OCI-LY7 (cell line): ENCODE measurements around the gene CDYL. TPM values are rescaled to one million over a fixed set of nuclear protein-coding genes. Genes with fewer than 3 reads are reported as not detected.

Experiments used
- BruUV-seq: library from RNA; stranded (reverse); fragments of 400-500 nt; replicated peaks from 2 replicates; lab custom pipeline; 2021; lab: Mats Ljungman, UMichigan
- CTCF ChIA-PET: fragments of 300-600 bp; sonication (Branson Sonifier 250); formaldehyde crosslinking; loops from one replicate; lab custom pipeline; 2022; ENCODE audit warnings: antibody characterized with exemption; ENCODE audit not compliant: unreplicated experiment; lab: Charles Lee
- POLR2A ChIA-PET: fragments of 300-600 bp; sonication (Branson Sonifier 250); formaldehyde crosslinking; loops from one replicate; lab custom pipeline; 2022; ENCODE audit warnings: antibody characterized with exemption; lab: Charles Lee
- DNase-seq: peaks from one replicate; pipeline ENCODE4 v3.0.0-alpha.2; 2015; ENCODE audit warnings: low spot score
- H2AFZ ChIP-seq: fragments of 200-600 bp; sonication (generic), shearing (Covaris generic); 2 replicates; pipeline ENCODE4 v1.6.1; 2014; ENCODE audit warnings: mild to moderate bottlenecking, antibody characterized with exemption, low read length, moderate library complexity
- H3K27ac ChIP-seq: fragments of 200-600 bp; sonication (generic); 2 replicates; pipeline ENCODE4 v1.5.1; 2014; ENCODE audit warnings: mixed run types, low read depth, mild to moderate bottlenecking, moderate library complexity, low read length, inconsistent platforms; ENCODE audit not compliant: poor library complexity, severe bottlenecking
- H3K36me3 ChIP-seq: fragments of 200-600 bp; sonication (generic); 2 replicates; pipeline ENCODE4 v1.6.1; 2014; ENCODE audit warnings: mild to moderate bottlenecking, antibody characterized with exemption, low read length, moderate library complexity, mixed read lengths; ENCODE audit not compliant: insufficient read depth
- H3K4me1 ChIP-seq: fragments of 200-600 bp; sonication (generic); 2 replicates; pipeline ENCODE4 v1.5.1; 2014; ENCODE audit warnings: mild to moderate bottlenecking, low read length; ENCODE audit not compliant: insufficient read depth, poor library complexity, severe bottlenecking
- H3K4me2 ChIP-seq: fragments of 200-600 bp; sonication (generic); 2 replicates; pipeline ENCODE4 v1.6.1; 2014; ENCODE audit warnings: mild to moderate bottlenecking, low read length
- H3K4me3 ChIP-seq: fragments of 200-600 bp; sonication (generic); 2 replicates; pipeline ENCODE4 v1.5.1; 2014; ENCODE audit warnings: mild to moderate bottlenecking, low read depth, low read length; ENCODE audit not compliant: poor library complexity, severe bottlenecking
- H3K79me2 ChIP-seq: fragments of 200-600 bp; sonication (generic); 2 replicates; pipeline ENCODE4 v1.6.1; 2016; ENCODE audit warnings: low read depth, mild to moderate bottlenecking, low read length, moderate library complexity, mixed read lengths; ENCODE audit not compliant: insufficient read depth
- H3K9me2 ChIP-seq: fragments of 200-600 bp; sonication (generic); 2 replicates; pipeline ENCODE4 v1.6.1; 2016; ENCODE audit warnings: mild to moderate bottlenecking, low read length, mixed read lengths; ENCODE audit not compliant: insufficient read depth
- H3K9me3 ChIP-seq: fragments of 200-600 bp; sonication (generic); 2 replicates; pipeline ENCODE4 v1.6.1; 2014; ENCODE audit warnings: mild to moderate bottlenecking, mixed run types, low read length, mixed read lengths
- H4K20me1 ChIP-seq: fragments of 200-600 bp; sonication (generic); 2 replicates; pipeline ENCODE4 v1.6.1; 2014; ENCODE audit warnings: mild to moderate bottlenecking, antibody characterized with exemption, low read length, moderate library complexity, mixed read lengths; ENCODE audit not compliant: insufficient read depth
- CTCF ChIP-seq: fragments of 200-600 bp; sonication (generic); conservative IDR thresholded peaks from 2 replicates; pipeline ENCODE4 v1.5.1; 2014; ENCODE audit warnings: mild to moderate bottlenecking, antibody characterized with exemption, low read length, moderate library complexity, mixed read lengths
- EZH2phosphoT487 ChIP-seq: fragments of 200-600 bp; sonication (generic); IDR thresholded peaks from 2 replicates; pipeline ENCODE4 v1.6.1; 2018; ENCODE audit warnings: low read depth, borderline replicate concordance, mild to moderate bottlenecking, mixed run types, antibody characterized with exemption, low read length, moderate library complexity, mixed read lengths
- intact Hi-C: fragments of 100-400 bp; cut with micrococcal nuclease; formaldehyde crosslinking; loops from one replicate; pipeline ENCODE4 v1.10.0; 2022; ENCODE audit not compliant: unreplicated experiment
- total RNA-seq, 2 experiments: library from RNA; depleted of rRNA in 1 of 2; stranded (reverse); fragments of >200 nt in 1 of 2; shearing (Covaris generic) in 1 of 2; gene quantifications; 2 replicates each; pipeline ENCODE4 v1.2.3, GENCODE V29; 2014 to 2022

The CDYL gene
- total RNA-seq, 2 experiments from 2014 or later = 33.6 to 76.4 TPM

DNA sequence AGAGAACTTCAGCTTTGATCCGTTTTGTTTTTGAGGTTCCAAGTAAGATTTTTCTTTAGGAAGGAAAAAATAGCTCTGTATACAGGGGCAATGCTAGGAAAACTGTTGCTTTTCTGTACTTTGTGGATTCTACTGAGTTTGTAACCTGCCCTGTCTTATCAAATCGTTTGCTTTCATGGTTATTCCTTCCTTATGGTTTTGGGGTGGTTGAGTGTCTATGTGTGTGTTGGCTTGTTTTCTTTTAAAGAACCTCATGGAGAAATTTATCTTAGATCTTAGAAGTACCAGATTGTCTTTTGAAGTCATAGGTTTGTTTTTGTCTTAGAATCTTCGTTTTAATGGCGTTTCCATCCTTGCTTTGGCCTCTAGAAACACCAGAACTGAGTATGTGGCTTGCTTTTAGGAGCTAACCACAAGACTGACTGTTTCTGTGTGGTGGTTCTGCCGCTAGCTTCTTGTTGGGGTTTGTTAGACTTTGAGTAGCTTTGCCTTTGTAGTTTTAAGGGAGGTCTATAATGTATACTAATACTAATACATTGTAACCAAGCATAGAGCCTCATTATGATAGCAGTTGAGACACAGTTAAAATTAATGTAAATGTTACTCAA, 140.9 kb downstream of the CDYL start:
- DNase-seq = no peak
- Histone ChIP-seq H3K79me2 (no peaks in the 10 kb centered on the region), H4K20me1 (no peaks in the 10 kb centered on the region)

GRCh38 chr6:4920914-4921410, 144.8 kb downstream of the CDYL start:
- no TSS peak for BruUV-seq
- ChIA-PET CTCF (no interaction called here), POLR2A (interaction anchor here (0.6 kb wide), 1 partner anchor 27 kb away, joined by 4 read pairs; no protein-coding TSS in a partner anchor)
- no peak overlapping the region for H3K27ac ChIP-seq
- H3K4me2 ChIP-seq = no peak overlapping the region
- H2AFZ ChIP-seq = no peak overlapping the region
- no peaks in the 10 kb centered on the region for H3K9me3 ChIP-seq
- no peaks in the 10 kb centered on the region for H3K9me2 ChIP-seq
- no peaks in the 10 kb centered on the region for H3K36me3 ChIP-seq
- TF ChIP-seq EZH2phosphoT487 (no peak), CTCF (no peak)
- no peak overlapping the region for H3K4me3 ChIP-seq
- peaks cover 2% of the 10 kb centered on the region; the same call in 1 of the 2 replicates for H3K79me2 ChIP-seq
- DNase-seq = no peak
- intact Hi-C loops = no loop called here
- H3K4me1 ChIP-seq = no peaks in the 10 kb centered on the region
- no peaks in the 10 kb centered on the region for H4K20me1 ChIP-seq

More for the DNA sequence above, 140.9 kb downstream of the CDYL start:
- no peak overlapping the region for H2AFZ ChIP-seq
- ChIA-PET POLR2A (interaction anchor here (0.7 to 1.1 kb wide), 2 partner anchors 9 to 10 kb away, joined by 3 read pairs; no protein-coding TSS in a partner anchor), CTCF (no interaction called here)
- H3K4me1 ChIP-seq = no peaks in the 10 kb centered on the region
- intact Hi-C loops = no loop called here
- H3K27ac ChIP-seq = no peak overlapping the region
- no peak for TF ChIP-seq EZH2phosphoT487
- no peak for TF ChIP-seq CTCF
- no peaks in the 10 kb centered on the region for H3K9me3 ChIP-seq
- H3K36me3 ChIP-seq = no peaks in the 10 kb centered on the region
- no peak overlapping the region for H3K4me3 ChIP-seq
- no TSS peak for BruUV-seq
- no peaks in the 10 kb centered on the region for H3K9me2 ChIP-seq
- no peak overlapping the region for H3K4me2 ChIP-seq

DNA sequence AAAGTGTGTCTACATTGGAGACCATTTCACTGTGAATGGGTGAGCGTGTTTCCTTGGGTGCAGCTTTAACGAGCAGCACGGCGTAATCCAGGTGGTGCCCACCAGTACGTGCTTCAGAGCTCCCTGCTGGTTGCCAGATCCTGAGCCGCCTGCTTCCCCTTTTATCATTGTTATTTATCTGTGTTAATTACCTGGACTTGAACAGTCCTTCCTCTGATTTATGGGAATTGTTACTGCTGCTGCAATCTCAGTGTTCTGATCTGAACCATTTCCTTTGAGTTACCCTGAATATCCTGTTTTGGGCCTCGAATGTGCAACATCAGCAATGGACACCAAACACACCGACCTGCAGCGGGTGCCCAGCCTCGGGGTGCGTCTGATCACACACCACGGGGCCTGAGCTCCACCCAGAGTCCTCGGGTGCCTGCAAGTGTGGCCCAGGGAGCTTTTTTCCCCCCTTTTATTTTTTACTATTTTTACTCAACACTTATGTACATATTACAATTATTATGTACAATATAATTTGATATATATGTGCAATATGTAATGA, 146.4 kb downstream of the CDYL start:
- no TSS peak for BruUV-seq
- no peak overlapping the region for H3K27ac ChIP-seq
- H3K79me2 ChIP-seq = peaks cover 7% of the 10 kb centered on the region; the same call in 1 of the 2 replicates
- no peaks in the 10 kb centered on the region for H4K20me1 ChIP-seq
- H3K9me2 ChIP-seq = no peaks in the 10 kb centered on the region
- no peaks in the 10 kb centered on the region for H3K9me3 ChIP-seq
- H3K4me1 ChIP-seq = no peaks in the 10 kb centered on the region
- no peak overlapping the region for H2AFZ ChIP-seq
- H3K4me2 ChIP-seq = no peak overlapping the region
- no peak overlapping the region for H3K4me3 ChIP-seq
- H3K36me3 ChIP-seq = no peaks in the 10 kb centered on the region
- TF ChIP-seq EZH2phosphoT487 (no peak), CTCF (no peak)
- DNase-seq = no peak
- intact Hi-C loops = loop anchor here (2.0 kb wide), 1 partner anchor 20 kb away; no protein-coding TSS in a partner anchor
- POLR2A ChIA-PET = interaction anchor here (0.8 kb wide), 1 partner anchor 13 kb away, joined by 3 read pairs; no protein-coding TSS in a partner anchor
- CTCF ChIA-PET = no interaction called here
